Lung (tissue), 12 donors: ENCODE data around the gene FHOD3. TPM values are rescaled to one million over a fixed set of nuclear protein-coding genes. Genes with fewer than 3 reads are reported as not detected.

ENCODE experiments used
- ATAC-seq: fragments of 200-7000 bp; cut with Tn5 transposase; one replicate; pipeline ENCODE4 v1.9.1; 2020; ENCODE audit warnings: moderate number of reproducible peaks; ENCODE audit not compliant: insufficient read depth, low FRiP score
- DNase-seq, 3 donors: peaks; one replicate each; pipeline ENCODE4 v3.0.0-alpha.2; 2013 to 2017
- H3K27ac ChIP-seq, 2 donors: one replicate each; pipeline ENCODE4 v1.5.1; 2013; ENCODE audit warnings: mild to moderate bottlenecking in 2 of 2, moderate library complexity in 2 of 2, control low read depth in 1 of 2, inconsistent platforms in 1 of 2, low read depth in 1 of 2, low read length in 1 of 2
- H3K27me3 ChIP-seq, 3 donors: one replicate each; pipeline ENCODE4 v1.5.1; 2013; ENCODE audit warnings: low read length in 2 of 3; ENCODE audit not compliant: control insufficient read depth in 3 of 3, insufficient read depth in 3 of 3
- H3K36me3 ChIP-seq, 4 donors: one replicate each; pipeline ENCODE4 v1.5.1; 2013; ENCODE audit warnings: low read length in 4 of 4, mild to moderate bottlenecking in 1 of 4, moderate library complexity in 1 of 4; ENCODE audit not compliant: control insufficient read depth in 4 of 4, insufficient read depth in 4 of 4
- H3K4me1 ChIP-seq, 5 donors: one replicate each; pipeline ENCODE4 v1.5.1; 2013; ENCODE audit warnings: low read length in 5 of 5, mild to moderate bottlenecking in 2 of 5, moderate library complexity in 1 of 5; ENCODE audit not compliant: control insufficient read depth in 5 of 5, insufficient read depth in 5 of 5
- H3K4me3 ChIP-seq: one replicate; pipeline ENCODE4 v1.5.1; 2013; ENCODE audit warnings: mild to moderate bottlenecking, control low read depth, moderate library complexity
- H3K9ac ChIP-seq, 2 donors: one replicate each; pipeline ENCODE4 v1.5.1; 2013; ENCODE audit warnings: low read length in 2 of 2, control low read depth in 1 of 2; ENCODE audit not compliant: insufficient read depth in 1 of 2
- H3K9me3 ChIP-seq, 4 donors: one replicate each; pipeline ENCODE4 v1.5.1; 2013; ENCODE audit warnings: low read length in 3 of 4, mild to moderate bottlenecking in 1 of 4, moderate library complexity in 1 of 4; ENCODE audit not compliant: control insufficient read depth in 4 of 4, insufficient read depth in 3 of 4
- WGBS, 2 donors: extraction: QIAGEN DNeasy Blood & Tissue Kit; methylation state at CpG; one replicate each; pipeline ENCODE4 v1.1.7; 2013; 5-methylcytosine and 5-hydroxymethylcytosine counted together
- polyA plus RNA-seq, 2 donors: library from polyadenylated mRNA; stranded (reverse); fragments of 200-250 nt; gene quantifications; one replicate each; pipeline ENCODE4 v1.2.1, GENCODE V29; 2013
- total RNA-seq, 2 donors: library from RNA; depleted of rRNA in 1 of 2; stranded (reverse); fragments of >200 nt in 1 of 2; gene quantifications; one replicate each; pipeline ENCODE4 v1.2.1, GENCODE V29; 2014 to 2021
- TF ChIP-seq, protein P1 (sequence below): IDR thresholded peaks from 2 replicates; pipeline ENCODE4 v1.5.1; 2012; ENCODE audit warnings: mild to moderate bottlenecking; ENCODE audit errors: control extremely low read depth, extremely low read depth
- donor health status: control.
- donor health status: control.
- donor health status: Bipolar disorder and iron deficiency.
- donor health status: healthy.
- donor health status: DM: yes; HTN: yes; CAD: no.

Gene FHOD3
- total and polyA plus RNA-seq, 4 donors, result 1.0 to 7.4 (median 2.9) TPM

DNA sequence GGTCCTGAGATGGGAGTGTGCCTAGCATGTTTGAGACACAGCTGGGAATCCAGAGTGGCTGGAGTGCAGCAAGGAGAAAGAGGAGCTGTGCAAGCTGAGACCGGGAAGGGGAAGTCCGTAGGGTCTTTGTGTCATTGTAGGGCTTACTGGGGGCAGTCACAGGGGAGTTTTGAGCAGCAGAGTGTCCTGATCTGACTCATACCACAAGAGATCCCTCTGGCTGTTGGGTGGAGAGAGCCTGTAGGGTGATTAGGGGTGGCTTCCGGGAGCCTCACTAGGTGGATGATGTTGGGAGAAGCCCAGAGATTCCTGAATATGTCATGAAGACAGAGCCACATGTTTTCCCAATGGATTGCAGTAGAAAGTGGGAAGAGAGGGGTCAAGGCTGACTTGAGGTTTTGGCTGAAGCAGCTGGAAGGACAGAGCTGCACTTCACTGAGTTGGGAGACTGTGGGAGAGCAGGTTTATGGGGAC is 30.9 kb downstream of the FHOD3 start:
- Histone ChIP-seq H3K4me1 (peaks cover 0 to 12% (median 4%) of the 10 kb centered on the region in 5 donors), H3K27me3 (no peaks in the 10 kb centered on the region), H3K4me3 (no peak overlapping the region), H3K9ac (no peak overlapping the region), H3K36me3 (no peaks in the 10 kb centered on the region), H3K9me3 (no peaks in the 10 kb centered on the region), H3K27ac (peak overlapping the region in 1 of 2 donors; percentile 6)
- TF ChIP-seq, protein P1, sequence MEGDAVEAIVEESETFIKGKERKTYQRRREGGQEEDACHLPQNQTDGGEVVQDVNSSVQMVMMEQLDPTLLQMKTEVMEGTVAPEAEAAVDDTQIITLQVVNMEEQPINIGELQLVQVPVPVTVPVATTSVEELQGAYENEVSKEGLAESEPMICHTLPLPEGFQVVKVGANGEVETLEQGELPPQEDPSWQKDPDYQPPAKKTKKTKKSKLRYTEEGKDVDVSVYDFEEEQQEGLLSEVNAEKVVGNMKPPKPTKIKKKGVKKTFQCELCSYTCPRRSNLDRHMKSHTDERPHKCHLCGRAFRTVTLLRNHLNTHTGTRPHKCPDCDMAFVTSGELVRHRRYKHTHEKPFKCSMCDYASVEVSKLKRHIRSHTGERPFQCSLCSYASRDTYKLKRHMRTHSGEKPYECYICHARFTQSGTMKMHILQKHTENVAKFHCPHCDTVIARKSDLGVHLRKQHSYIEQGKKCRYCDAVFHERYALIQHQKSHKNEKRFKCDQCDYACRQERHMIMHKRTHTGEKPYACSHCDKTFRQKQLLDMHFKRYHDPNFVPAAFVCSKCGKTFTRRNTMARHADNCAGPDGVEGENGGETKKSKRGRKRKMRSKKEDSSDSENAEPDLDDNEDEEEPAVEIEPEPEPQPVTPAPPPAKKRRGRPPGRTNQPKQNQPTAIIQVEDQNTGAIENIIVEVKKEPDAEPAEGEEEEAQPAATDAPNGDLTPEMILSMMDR, result no peak
- ATAC-seq (no peak), DNase-seq (no peak)
- 91 to 93% methylated on average over 3 of the region's 3 CpGs for WGBS, 2 donors

DNA sequence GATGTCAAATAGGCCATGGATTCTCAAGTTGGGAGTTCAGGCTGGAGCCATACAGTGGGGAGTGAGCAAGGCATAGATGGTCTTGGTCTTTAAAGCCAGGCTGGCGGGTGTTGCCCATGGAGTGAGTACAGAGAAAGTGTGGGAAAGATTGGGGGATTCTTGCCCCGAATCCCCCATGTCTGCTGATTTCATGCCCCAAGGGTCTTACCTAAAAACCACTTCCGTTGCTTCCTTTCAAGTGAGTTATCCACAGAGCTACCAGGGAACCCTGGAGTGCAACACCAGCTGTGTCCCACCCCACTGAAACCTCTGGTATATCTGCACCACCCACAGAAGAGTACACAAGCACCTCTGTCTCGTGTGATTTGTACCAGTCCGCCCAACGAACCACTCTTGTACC is 31.4 kb downstream of the FHOD3 start:
- TF ChIP-seq, protein P1, result no peak
- Histone ChIP-seq H3K9ac (no peak overlapping the region), H3K4me3 (no peak overlapping the region), H3K27ac (peak overlapping the region in 1 of 2 donors; percentile 29), H3K4me1 (peaks cover 0 to 17% (median 7%) of the 10 kb centered on the region in 5 donors), H3K27me3 (no peaks in the 10 kb centered on the region), H3K36me3 (no peaks in the 10 kb centered on the region), H3K9me3 (no peaks in the 10 kb centered on the region)
- ATAC-seq (no peak), DNase-seq (no peak)
- 89 to 97% methylated on average over 6 of the region's 6 CpGs for WGBS, 2 donors

DNA sequence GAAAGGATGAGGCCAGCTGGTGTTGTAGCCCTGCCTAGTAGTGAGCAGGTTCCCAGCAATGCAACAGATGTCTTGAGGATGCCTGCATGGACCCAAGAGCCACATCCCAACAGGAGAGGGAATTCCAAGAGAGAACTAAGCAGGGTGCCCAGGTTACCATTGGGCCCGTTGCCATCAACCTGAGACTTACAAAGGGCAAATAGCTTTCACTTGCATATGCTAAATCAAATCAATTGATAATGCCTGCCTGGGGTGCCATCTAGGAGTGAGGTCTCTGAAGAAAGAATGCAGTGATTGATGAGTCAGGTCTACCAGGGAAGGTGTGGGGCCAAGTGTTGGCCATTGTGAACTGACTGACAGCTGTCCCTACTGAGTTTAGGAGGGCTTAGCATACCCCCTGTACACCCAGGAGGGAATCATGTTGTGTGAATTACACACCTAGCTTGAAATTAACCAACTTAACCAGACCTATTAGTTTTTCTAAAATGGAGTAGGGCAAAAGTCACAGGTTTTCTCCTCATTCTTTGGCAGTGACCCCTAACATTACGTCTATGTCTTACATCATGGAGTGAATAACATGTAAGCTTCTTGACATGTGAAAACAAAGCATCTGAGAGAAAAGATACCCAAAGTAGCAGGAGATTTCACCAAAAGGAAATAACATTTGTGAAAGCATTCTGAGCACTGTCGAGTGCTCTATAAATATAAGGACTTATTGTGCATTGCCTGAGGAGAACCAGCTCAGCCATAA is 32.3 kb downstream of the FHOD3 start:
- TF ChIP-seq, protein P1, result no peak
- H3K27ac ChIP-seq, result peak overlapping the region in 1 of 2 donors; percentile 48
- no peak overlapping the region for H3K9ac ChIP-seq
- H3K9me3 ChIP-seq, result no peaks in the 10 kb centered on the region
- 68 to 89% methylated on average over 3 of the region's 3 CpGs for WGBS, 2 donors
- no peaks in the 10 kb centered on the region for H3K36me3 ChIP-seq
- ATAC-seq, result no peak
- no peak for DNase-seq
- peaks cover 0 to 26% (median 8%) of the 10 kb centered on the region in 5 donors for H3K4me1 ChIP-seq
- H3K4me3 ChIP-seq, result no peak overlapping the region
- H3K27me3 ChIP-seq, result no peaks in the 10 kb centered on the region
